HG03135 (cell line): ENCODE results near the gene DDX47.
"Not testable (repeated sequence)": the region's sequence is repeated elsewhere in the genome, so short reads cannot be mapped to it uniquely, and the experiment has no call there.

Experiments
- ATAC-seq: cut with Tn5 transposase; IDR thresholded peaks from one replicate; pipeline ENCODE4 v1.9.1; 2021; ENCODE audit warnings: mild to moderate bottlenecking, moderate library complexity; ENCODE audit not compliant: unreplicated experiment

DDX47 gene

GRCh38 chr12:12796928-12797793 is 16.0 kb upstream of the DDX47 start:
- no peak for ATAC-seq

DNA sequence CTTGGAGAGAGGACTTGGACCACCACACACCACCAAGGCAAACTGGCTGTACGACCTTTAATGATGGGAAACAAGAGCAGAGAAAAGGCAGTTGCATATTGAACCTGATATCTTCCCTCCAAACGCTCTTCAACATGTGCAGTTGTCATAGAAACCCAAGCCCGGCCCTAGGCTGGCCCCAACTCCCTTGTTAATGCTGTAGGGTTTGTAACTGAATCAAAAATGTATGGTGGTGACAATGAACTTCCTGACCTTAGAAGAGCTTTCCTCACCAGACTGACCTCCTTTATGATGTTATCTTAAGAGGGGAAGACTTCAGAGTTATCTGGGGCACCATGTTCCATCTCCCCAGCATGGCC is 15.4 kb upstream of the DDX47 start:
- no peak for ATAC-seq

DNA sequence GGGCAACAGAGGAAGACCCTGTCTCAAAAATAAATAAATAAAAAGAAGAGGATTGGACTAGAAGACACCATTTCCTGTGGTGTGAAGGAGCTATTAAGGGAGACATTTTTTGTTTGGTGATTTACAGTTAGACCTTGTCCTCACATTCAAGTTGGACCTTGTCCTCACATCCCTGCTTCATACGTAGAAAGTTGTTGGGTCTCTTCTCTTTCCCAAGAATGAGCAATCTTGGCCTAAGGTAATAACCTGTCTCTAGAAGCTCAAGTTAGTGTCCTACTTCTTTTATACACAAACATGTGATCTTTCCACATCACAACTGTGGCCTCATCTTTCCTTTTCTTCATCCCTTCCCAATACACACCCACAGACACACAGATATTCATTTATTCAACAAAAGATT is 14.7 kb upstream of the DDX47 start:
- ATAC-seq, result no peak

DNA sequence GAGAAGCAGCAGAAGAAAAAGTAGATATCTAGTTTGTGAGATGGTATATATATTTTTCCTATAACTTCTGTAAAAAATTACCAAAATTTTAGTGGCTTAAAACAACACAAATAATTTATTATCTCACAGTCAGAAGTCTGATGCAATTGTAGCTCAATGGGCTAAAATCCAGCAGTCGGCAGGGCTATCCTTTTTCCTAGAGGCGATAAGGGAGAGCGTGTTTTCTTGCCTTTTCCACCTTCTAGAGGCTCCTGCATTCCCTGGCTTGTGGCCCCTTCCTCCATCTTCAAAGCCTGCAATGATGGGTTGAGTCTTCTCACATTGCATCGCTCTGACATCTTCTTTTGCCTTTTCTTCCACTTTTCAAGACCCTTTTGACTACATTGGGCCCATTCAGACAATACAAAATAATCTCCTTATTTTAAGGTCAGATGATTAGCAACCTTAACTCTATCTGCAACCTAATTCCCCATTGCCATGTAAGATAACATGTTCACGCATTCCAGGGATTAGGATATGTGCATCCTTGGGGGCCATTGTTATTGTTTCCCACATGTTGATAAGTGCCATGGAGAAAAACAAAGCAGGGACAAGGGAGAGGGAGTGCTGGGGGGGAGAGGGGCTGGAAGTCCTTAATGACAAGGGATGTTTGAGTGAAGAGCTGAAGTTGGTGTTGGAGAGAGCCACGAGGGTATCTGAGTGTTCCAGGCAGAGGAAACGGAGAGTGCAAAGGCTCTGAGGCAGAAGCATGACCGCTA is 13.8 kb upstream of the DDX47 start:
- no peak for ATAC-seq

DNA sequence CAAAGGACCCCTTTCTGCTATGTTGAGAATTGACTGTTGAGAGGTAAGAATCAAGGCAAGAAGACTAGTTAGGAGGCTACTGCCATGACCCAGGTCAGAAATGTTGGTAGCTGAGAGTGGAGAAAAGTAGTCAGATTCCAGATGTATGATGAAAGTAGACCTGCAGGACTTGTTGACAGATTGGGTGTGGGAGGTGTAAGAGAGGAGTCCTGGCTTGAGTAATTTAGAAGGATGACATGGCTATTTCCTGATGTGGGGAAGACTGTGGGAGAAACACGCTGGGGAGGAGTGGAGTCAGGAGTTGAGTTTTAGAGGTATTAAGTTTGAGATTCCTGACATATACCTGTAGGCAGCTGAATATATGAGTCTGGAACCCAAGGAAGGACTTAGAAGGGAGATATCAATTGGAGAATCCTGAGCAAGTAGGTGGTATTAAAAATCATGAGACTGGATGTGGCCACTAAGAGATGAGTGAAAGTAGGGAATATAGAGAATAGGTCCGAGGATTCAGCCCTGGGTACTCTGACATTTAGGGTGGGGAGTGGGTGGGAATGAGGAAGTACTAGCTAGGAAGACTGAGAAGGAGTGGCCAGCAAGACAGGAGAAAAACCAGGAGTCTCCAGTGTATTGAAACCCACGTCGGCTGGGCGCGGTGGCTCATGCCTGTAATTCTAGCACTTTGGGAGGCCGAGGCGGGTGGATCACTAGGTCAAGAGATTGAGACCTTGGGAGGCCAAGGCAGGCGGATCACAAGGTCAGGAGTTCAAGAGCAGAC is 12.6 kb upstream of the DDX47 start:
- ATAC-seq, result no peak

GRCh38 chr12:12801656-12802055 is 11.5 kb upstream of the DDX47 start:
- not testable (repeated sequence) for ATAC-seq

DNA sequence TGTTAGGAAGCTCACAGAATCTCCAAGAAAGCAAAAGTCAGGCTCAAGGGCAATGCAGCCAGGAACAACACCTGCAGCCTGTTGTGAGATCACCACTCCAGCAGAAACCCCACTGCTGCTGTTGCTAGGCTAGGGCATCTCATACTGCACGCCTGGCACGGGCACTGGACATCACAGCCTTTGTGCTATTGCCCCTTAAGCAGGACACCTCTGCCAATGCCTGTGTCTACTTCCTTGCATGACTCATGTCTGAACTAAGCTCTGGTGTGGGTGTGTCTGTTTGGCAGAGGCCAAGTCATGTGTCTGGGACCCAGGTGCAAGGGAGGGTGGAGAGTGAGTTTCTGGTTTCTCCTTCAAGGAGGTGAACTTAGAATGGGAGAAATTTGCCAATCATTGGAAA is 10.0 kb upstream of the DDX47 start:
- peak; percentile 71 for ATAC-seq

GRCh38 chr12:12804011-12804410 is 9.1 kb upstream of the DDX47 start:
- ATAC-seq, result no peak

DNA sequence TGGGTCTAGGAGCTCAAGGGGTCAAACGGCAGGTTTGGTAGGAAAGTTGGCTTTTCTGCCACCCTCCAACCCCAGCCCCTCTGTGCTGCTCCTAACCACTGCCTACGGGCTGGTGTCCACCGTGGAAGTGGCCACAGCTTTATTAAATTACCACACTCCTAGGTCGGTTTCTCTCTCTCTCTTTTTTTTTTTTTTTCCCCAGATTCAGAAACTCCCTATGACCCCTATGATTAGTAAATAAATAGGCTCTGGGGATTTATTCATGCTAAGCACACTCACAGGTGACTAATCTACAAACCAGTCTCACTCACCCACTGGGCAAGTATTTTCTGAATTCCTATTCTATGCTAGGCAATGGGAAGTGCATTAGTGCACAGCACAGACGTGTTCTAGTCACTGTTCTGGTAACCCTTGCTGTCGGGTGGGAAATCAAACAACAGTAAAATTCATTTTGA is 8.7 kb upstream of the DDX47 start:
- no peak for ATAC-seq

DNA sequence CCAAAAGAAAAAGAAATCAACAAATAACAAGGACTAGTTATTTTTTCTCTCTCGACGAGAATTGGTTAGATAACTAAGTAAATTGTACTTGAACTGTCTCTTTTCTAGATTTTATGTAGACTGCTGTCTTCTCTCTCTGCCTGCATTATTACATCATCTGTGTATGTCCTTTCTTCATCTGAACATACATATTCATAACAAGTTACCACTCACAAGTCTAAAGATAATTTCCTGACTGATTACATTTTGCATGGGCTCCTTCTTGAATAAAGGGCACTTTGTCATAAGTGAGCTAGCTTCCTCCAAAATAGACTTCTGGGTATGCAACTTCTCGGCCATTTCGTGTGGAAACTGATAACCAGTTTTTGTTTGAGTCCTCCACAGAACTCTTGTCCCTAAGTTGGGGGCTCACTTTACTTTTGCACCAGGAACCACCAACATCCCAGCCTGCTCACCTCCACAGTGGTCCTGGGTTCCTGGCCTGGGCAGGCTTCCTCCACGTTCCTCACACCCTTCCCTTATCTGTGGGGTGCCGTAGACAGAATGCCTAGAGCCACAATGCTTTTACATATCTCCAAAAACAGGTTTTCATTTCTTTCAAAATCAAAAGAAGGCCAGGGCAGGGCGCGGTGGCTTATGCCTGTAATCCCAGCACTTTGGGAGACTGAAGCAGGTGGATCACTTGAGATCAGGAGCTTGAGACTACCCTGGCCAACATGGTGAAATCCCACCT is 6.2 kb upstream of the DDX47 start:
- no peak for ATAC-seq

- not testable (repeated sequence) for ATAC-seq
These were observed 5.6 kb upstream of the DDX47 start for GRCh38 chr12:12807517-12807903.

GRCh38 chr12:12807970-12808702 is 5.0 kb upstream of the DDX47 start:
- ATAC-seq, result peak; percentile 77

DNA sequence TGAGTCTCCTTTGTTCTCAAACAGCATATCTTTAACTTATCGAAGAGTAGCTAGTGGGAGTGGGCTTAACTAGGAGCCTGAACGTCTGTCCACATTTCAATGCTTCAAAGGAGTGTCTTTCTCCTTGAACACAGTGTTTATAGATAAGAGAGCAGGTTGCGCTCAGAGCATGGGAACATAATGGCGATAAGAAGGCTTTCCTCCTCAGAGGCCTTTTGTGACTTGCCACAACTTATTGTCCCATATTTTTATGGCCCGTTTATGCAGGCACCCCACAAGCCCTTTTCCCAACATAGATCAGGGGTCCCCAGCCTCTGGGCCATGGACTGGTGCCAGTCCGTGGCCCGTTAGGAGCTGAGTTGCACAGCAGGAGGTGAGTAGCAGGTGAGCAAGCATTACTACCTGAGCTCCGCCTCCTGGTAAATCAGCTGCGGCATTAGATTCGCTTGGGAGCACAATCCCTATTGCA is 2.6 kb upstream of the DDX47 start:
- no peak for ATAC-seq

- no peak for ATAC-seq
These were observed 1.8 kb upstream of the DDX47 start for GRCh38 chr12:12811343-12811742.

GRCh38 chr12:12812174-12812573 is 972 bp upstream of the DDX47 start:
- ATAC-seq, result no peak

DNA sequence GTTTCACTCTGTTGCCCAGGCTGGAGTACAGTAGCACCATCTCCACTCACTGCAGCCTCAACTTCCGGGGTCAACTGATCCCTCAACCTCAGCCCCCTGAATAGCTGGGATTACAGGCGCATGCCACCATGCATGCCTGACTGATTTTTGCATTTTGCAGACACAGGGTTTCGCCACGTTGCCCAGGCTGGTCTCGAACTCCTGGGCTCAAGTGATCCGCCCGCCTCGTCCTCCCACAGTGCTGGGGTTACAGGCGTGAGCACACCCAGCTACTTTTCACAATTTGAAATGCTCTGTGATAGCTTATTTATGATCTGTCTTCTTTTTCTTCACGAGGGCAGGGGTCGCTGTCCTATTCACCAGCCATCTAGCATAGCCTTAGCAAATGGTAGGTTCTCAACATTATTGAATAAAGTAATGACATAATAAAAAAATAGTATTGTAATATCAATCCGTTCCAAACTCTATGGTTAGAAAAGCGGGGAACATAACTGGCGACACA is 477 bp upstream of the DDX47 start:
- no peak for ATAC-seq

DNA sequence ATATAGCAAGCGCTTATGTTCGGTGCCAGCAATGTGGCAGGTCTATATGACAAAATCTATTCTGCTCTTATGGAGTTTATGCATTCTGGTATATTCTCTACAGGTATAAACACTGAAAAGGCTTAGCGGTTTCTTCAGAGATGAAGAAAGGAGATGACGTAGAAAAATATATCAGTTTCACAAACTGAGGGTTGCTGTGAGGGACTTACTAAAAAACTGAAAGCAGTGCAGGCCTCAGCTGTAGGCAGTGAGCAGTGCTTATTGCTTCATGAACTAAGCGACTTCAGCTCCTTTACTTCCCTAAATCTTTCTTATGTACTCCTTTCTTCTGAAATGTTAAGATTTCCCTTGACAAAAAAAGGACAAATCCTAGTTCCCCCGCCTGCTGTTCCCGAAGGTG is 4.5 kb downstream of the DDX47 start:
- ATAC-seq, result no peak

GRCh38 chr12:12818701-12819100 is 5.6 kb downstream of the DDX47 start:
- ATAC-seq, result no peak

DNA sequence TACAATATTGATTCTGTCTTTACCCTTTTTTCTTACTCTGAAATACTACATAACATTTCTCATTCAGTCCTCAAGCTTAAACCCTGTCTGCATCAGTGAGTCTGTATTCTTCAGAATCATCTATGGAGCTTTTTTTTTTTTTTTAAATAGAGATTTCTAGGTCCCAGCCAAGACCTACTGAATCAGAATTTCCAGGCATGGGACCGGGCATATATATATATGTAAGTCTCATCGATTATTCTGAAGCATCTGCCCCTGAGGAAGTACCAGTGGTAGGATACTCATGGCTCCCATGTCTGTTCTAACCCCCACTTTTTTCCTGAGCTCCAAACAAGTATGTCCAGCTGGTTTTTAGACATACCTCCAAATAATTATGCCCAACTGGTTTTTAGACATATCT is 6.1 kb downstream of the DDX47 start:
- ATAC-seq, result no peak
